HEK293 (cell line): Measurements from ENCODE around the gene KLHL40.

Experiments
- CTCF ChIA-PET: fragments of 350-600 bp; formaldehyde crosslinking; extraction: SDS; loops from one replicate; lab custom pipeline; 2021; ENCODE audit warnings: antibody characterized with exemption; lab: Yijun Ruan, JAX
- POLR2A ChIA-PET: fragments of 300-600 bp; formaldehyde crosslinking; extraction: SDS; loops from one replicate; lab custom pipeline; 2020; ENCODE audit warnings: antibody characterized with exemption, inconsistent platforms; lab: Yijun Ruan, JAX
- H3K27ac ChIP-seq: fragments of 200-500 bp; sonication (Bioruptor generic); 2 replicates; pipeline ENCODE4 v1.5.1; 2014; ENCODE audit warnings: low read depth, low read length, control low read depth, inconsistent platforms; ENCODE audit errors: extremely low read depth
- H3K36me3 ChIP-seq, 2 experiments: fragments of 200-500 bp in 1 of 2; sonication (Bioruptor generic) in 1 of 2; 1 replicate in 1 of 2; 2 replicates in 1 of 2; pipeline ENCODE4 v1.5.1; 2014 to 2017; ENCODE audit warnings: inconsistent platforms in 2 of 2, low read length in 2 of 2; ENCODE audit not compliant: control insufficient read depth in 2 of 2, insufficient read depth in 1 of 2
- H3K4me1 ChIP-seq: fragments of 200-500 bp; sonication (Bioruptor generic); 2 replicates; pipeline ENCODE4 v1.5.1; 2014; ENCODE audit warnings: mild to moderate bottlenecking, low read length, inconsistent platforms; ENCODE audit not compliant: control insufficient read depth, insufficient read depth
- H3K4me3 ChIP-seq: 2 replicates; pipeline ENCODE4 v1.5.1; 2011; ENCODE audit warnings: low read depth, mild to moderate bottlenecking, control low read depth, low read length, moderate library complexity
- H3K9me3 ChIP-seq: fragments of 200-500 bp; sonication (Bioruptor generic); 2 replicates; pipeline ENCODE4 v1.5.1; 2014; ENCODE audit warnings: low read depth, low read length, inconsistent platforms; ENCODE audit not compliant: control insufficient read depth, insufficient read depth
- GFI1B ChIP-seq: fragments of 450-650 bp; formaldehyde crosslinking; IDR thresholded peaks from 2 replicates; pipeline ENCODE4 v1.5.1; 2016; ENCODE audit warnings: missing biosample characterization, missing genetic modification characterization
- HOXA7 ChIP-seq: sonication (generic); formaldehyde crosslinking; IDR thresholded peaks from 2 replicates; pipeline ENCODE4 v1.8.1; 2022; ENCODE audit warnings: missing genetic modification reagents, borderline replicate concordance
- MZF1 ChIP-seq: fragments of 450-650 bp; formaldehyde crosslinking; IDR thresholded peaks from 2 replicates; pipeline ENCODE4 v1.5.1; 2017; ENCODE audit warnings: missing biosample characterization, missing genetic modification characterization, borderline replicate concordance
- PBX3 ChIP-seq: sonication (generic); formaldehyde crosslinking; IDR thresholded peaks from 2 replicates; pipeline ENCODE4 v1.8.1; 2022; ENCODE audit warnings: mild to moderate bottlenecking, moderate library complexity, missing genetic modification reagents
- PRDM1 ChIP-seq: fragments of 450-650 bp; formaldehyde crosslinking; IDR thresholded peaks from 2 replicates; pipeline ENCODE4; 2016; ENCODE audit warnings: missing biosample characterization, missing genetic modification characterization
- SCRT2 ChIP-seq: fragments of 450-650 bp; formaldehyde crosslinking; IDR thresholded peaks from 2 replicates; pipeline ENCODE4 v1.5.1; 2016; ENCODE audit warnings: missing biosample characterization, missing genetic modification characterization
- TCF7L2 ChIP-seq: IDR thresholded peaks from 2 replicates; pipeline ENCODE4 v1.6.1; 2011; ENCODE audit warnings: low read depth, mild to moderate bottlenecking, inconsistent platforms, low read length, moderate library complexity, borderline replicate concordance
- TSHZ1 ChIP-seq: fragments of 450-650 bp; formaldehyde crosslinking; IDR thresholded peaks from 2 replicates; pipeline ENCODE4 v1.5.1; 2016; ENCODE audit warnings: missing biosample characterization, missing genetic modification characterization, borderline replicate concordance
- ZBTB8A ChIP-seq: fragments of 450-650 bp; formaldehyde crosslinking; IDR thresholded peaks from 2 replicates; pipeline ENCODE4 v1.5.1; 2016; ENCODE audit warnings: missing biosample characterization, missing genetic modification characterization
- ZNF416 ChIP-seq: fragments of 450-650 bp; formaldehyde crosslinking; IDR thresholded peaks from 2 replicates; pipeline ENCODE4 v1.5.1; 2016; ENCODE audit warnings: missing biosample characterization, missing genetic modification characterization
- ZNF48 ChIP-seq: fragments of 450-650 bp; formaldehyde crosslinking; IDR thresholded peaks from 2 replicates; pipeline ENCODE4 v1.5.1; 2016; ENCODE audit warnings: missing biosample characterization, missing genetic modification characterization
- ZNF530 ChIP-seq: fragments of 450-650 bp; formaldehyde crosslinking; IDR thresholded peaks from 2 replicates; pipeline ENCODE4 v1.5.1; 2016; ENCODE audit warnings: low read depth, missing biosample characterization, missing genetic modification characterization
- ZNF621 ChIP-seq: fragments of 450-650 bp; formaldehyde crosslinking; IDR thresholded peaks from 2 replicates; pipeline ENCODE4 v1.5.1; 2017; ENCODE audit warnings: missing biosample characterization, missing genetic modification characterization
- ZNF658 ChIP-seq: fragments of 450-650 bp; formaldehyde crosslinking; IDR thresholded peaks from 2 replicates; pipeline ENCODE4; 2016; ENCODE audit warnings: missing biosample characterization, missing genetic modification characterization
- ZNF692 ChIP-seq: fragments of 450-650 bp; formaldehyde crosslinking; IDR thresholded peaks from 2 replicates; pipeline ENCODE4 v1.5.1; 2016; ENCODE audit warnings: missing biosample characterization, missing genetic modification characterization
- ZNF830 ChIP-seq: fragments of 450-650 bp; IDR thresholded peaks from 2 replicates; pipeline ENCODE4 v1.5.0; 2018; ENCODE audit warnings: missing biosample characterization, missing genetic modification characterization, low read depth, mild to moderate bottlenecking, moderate library complexity

The KLHL40 gene

GRCh38 chr3:42685363-42685881 lies at the start of gene KLHL40:
Gene KLHL40, plus strand, starts transcription at chr3:42685537. Its CDS starts 82 bp downstream, at chr3:42685619.
- ChIA-PET CTCF (no interaction called here), POLR2A (no interaction called here)
- Histone ChIP-seq H3K27ac (no peak within 1 kb of the TSS), H3K4me3 (no peak within 1 kb of the TSS), H3K4me1 (no peaks in the 10 kb centered on the region), H3K9me3 (no peaks in the 10 kb centered on the region), H3K36me3 (no peaks in the 10 kb centered on the region)
- TF ChIP-seq ZNF658 (tag by site-specific recombination) (no peak), ZBTB8A (tag by site-specific recombination) (no peak), ZNF530 (no peak), HOXA7 (CRISPR knock-in tag) (no peak), MZF1 (tag by site-specific recombination) (no peak), ZNF692 (no peak)

GRCh38 chr3:42637001-42637400 lies 48.3 kb upstream of the KLHL40 start:
- H3K27ac ChIP-seq, result no peak overlapping the region
- TF ChIP-seq ZNF416 (tag by site-specific recombination) (no peak), ZNF830 (tag by site-specific recombination) (no peak), SCRT2 (tag by site-specific recombination) (no peak), ZNF692 (no peak)
- no peak overlapping the region for H3K4me3 ChIP-seq
- H3K9me3 ChIP-seq, result no peaks in the 10 kb centered on the region
- H3K4me1 ChIP-seq, result no peaks in the 10 kb centered on the region
- peaks cover 34 to 94% of the 10 kb centered on the region in 2 experiments for H3K36me3 ChIP-seq
- ChIA-PET CTCF (interaction anchor here (0.5 to 2.1 kb wide), 5 partner anchors 16 to 108 kb away, joined by 3 to 7 read pairs (median 4); no protein-coding TSS in a partner anchor), POLR2A (interaction anchor here (1.1 kb wide), 1 partner anchor 8 kb away, joined by 3 read pairs; no protein-coding TSS in a partner anchor)

- Histone ChIP-seq H3K27ac (no peak overlapping the region), H3K9me3 (no peaks in the 10 kb centered on the region), H3K4me1 (no peaks in the 10 kb centered on the region), H3K4me3 (no peak overlapping the region), H3K36me3 (peaks cover 32 to 94% of the 10 kb centered on the region in 2 experiments)
- ChIA-PET CTCF (interaction anchor here (1.2 to 2.1 kb wide), 2 partner anchors 25 to 67 kb away, joined by 4 to 7 read pairs; no protein-coding TSS in a partner anchor), POLR2A (no interaction called here)
- TF ChIP-seq ZNF621 (tag by site-specific recombination) (no peak), PRDM1 (tag by site-specific recombination) (peak; percentile 83)
Observed at GRCh38 chr3:42638339-42638842, 46.9 kb upstream of the KLHL40 start.

GRCh38 chr3:42639192-42639591 lies 46.1 kb upstream of the KLHL40 start:
- peaks cover 29 to 93% of the 10 kb centered on the region in 2 experiments for H3K36me3 ChIP-seq
- H3K27ac ChIP-seq, result no peak overlapping the region
- ChIA-PET CTCF (no interaction called here), POLR2A (no interaction called here)
- H3K9me3 ChIP-seq, result no peaks in the 10 kb centered on the region
- H3K4me3 ChIP-seq, result no peak overlapping the region
- H3K4me1 ChIP-seq, result no peaks in the 10 kb centered on the region
- TF ChIP-seq GFI1B (tag by site-specific recombination) (no peak), TSHZ1 (no peak), TCF7L2 (no peak), ZNF48 (tag by site-specific recombination) (no peak), PBX3 (CRISPR knock-in tag) (no peak)
